ENCODE data around the gene ITGAL.

Gene ITGAL

DNA sequence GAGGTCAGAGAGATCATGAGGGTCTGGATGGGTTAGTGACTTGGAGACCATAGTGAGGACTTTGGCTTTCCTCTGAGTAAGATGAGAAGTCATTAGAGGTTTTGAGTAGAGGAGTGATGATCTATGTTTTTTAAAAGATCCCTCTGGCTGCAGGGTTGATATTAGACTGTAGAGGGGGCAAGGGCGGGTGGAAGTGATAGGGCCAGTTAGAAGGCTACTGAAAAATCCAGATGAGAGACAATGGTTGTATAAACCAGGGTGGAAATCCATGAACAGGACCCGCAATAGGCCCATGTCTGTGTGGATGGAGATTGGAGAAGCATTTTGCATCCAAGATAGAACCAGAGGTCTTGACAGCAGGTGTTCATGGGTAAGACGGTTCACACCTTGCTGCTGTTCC lies 9.8 kb downstream of the ITGAL start:
- DNase-seq: no peak

DNA sequence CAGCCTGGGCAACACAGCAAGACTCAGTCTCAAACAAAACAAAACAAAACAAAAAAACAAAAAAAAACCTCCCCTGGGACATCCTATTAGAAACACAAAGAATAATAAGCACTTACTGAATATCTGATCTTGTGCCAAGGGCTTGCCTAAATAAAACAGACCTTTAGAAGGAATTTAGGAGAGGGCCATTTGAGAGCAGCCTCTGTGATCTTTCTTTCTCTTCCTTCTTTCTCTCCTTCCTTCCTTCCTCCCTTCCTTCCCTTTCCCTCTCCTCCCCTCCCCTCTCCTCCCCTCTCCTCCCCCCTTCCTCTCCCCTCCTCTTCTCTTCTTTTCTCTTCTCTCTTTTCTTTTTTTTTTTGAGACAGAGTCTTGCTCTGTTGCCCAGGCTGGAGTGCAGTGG lies 12.3 kb downstream of the ITGAL start:
- Histone ChIP-seq H3K9ac (ENCODE audit: low read length) (no peak overlapping the region), H3K36me3 (replicated peaks; ENCODE audit: insufficient read depth, low read length) (peaks cover 5% of the 10 kb centered on the region; the same call in 1 of the 2 replicates), H3K9me2 (replicated peaks; ENCODE audit: insufficient read depth, low read length) (no peaks in the 10 kb centered on the region), H3K4me2 (ENCODE audit: low read depth, low read length) (no peak overlapping the region), H4K20me1 (ENCODE audit: insufficient read depth, low read length) (no peaks in the 10 kb centered on the region), H3K79me2 (ENCODE audit: low read length) (no peaks in the 10 kb centered on the region), H2AFZ (ENCODE audit: low read length) (no peak overlapping the region), H3K27ac (ENCODE audit: low read length) (no peak overlapping the region), H3K27me3 (replicated peaks; ENCODE audit: insufficient read depth, low read length) (no peaks in the 10 kb centered on the region), H3F3A (ENCODE audit: insufficient read depth, low read length) (no peaks in the 10 kb centered on the region), H3K4me1 (ENCODE audit: low read length) (no peaks in the 10 kb centered on the region), H3K4me3 (ENCODE audit: low read length) (no peak overlapping the region), H3K9me3 (replicated peaks; ENCODE audit: insufficient read depth, low read length) (no peaks in the 10 kb centered on the region)
- no peak for TF ChIP-seq EZH2phosphoT487 (IDR thresholded peaks at IDR 0.05; ENCODE audit: low read length)
- no peak for TF ChIP-seq EZH2 (optimal IDR thresholded peaks at IDR 0.05; ENCODE audit: low read depth, low read length)
- TF ChIP-seq, protein P1, sequence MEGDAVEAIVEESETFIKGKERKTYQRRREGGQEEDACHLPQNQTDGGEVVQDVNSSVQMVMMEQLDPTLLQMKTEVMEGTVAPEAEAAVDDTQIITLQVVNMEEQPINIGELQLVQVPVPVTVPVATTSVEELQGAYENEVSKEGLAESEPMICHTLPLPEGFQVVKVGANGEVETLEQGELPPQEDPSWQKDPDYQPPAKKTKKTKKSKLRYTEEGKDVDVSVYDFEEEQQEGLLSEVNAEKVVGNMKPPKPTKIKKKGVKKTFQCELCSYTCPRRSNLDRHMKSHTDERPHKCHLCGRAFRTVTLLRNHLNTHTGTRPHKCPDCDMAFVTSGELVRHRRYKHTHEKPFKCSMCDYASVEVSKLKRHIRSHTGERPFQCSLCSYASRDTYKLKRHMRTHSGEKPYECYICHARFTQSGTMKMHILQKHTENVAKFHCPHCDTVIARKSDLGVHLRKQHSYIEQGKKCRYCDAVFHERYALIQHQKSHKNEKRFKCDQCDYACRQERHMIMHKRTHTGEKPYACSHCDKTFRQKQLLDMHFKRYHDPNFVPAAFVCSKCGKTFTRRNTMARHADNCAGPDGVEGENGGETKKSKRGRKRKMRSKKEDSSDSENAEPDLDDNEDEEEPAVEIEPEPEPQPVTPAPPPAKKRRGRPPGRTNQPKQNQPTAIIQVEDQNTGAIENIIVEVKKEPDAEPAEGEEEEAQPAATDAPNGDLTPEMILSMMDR (IDR thresholded peaks at IDR 0.05; ENCODE audit: low read length): no peak
- DNase-seq: no peak

More for the DNA sequence above, 9.8 kb downstream of the ITGAL start:
- Histone ChIP-seq H3K9me3 (replicated peaks; ENCODE audit: insufficient read depth, low read length) (no peaks in the 10 kb centered on the region), H3K9me2 (replicated peaks; ENCODE audit: insufficient read depth, low read length) (no peaks in the 10 kb centered on the region), H3K79me2 (ENCODE audit: low read length) (no peaks in the 10 kb centered on the region), H4K20me1 (ENCODE audit: insufficient read depth, low read length) (no peaks in the 10 kb centered on the region), H3K27me3 (replicated peaks; ENCODE audit: insufficient read depth, low read length) (no peaks in the 10 kb centered on the region), H3K9ac (ENCODE audit: low read length) (no peak overlapping the region), H3F3A (ENCODE audit: insufficient read depth, low read length) (no peaks in the 10 kb centered on the region), H3K4me3 (ENCODE audit: low read length) (no peak overlapping the region), H3K27ac (ENCODE audit: low read length) (no peak overlapping the region), H3K4me1 (ENCODE audit: low read length) (no peaks in the 10 kb centered on the region), H3K4me2 (ENCODE audit: low read depth, low read length) (no peak overlapping the region), H2AFZ (ENCODE audit: low read length) (no peak overlapping the region), H3K36me3 (replicated peaks; ENCODE audit: insufficient read depth, low read length) (no peaks in the 10 kb centered on the region)
- TF ChIP-seq, protein P1 (IDR thresholded peaks at IDR 0.05; ENCODE audit: low read length): peak; percentile 12
- TF ChIP-seq EZH2phosphoT487 (IDR thresholded peaks at IDR 0.05; ENCODE audit: low read length): no peak

DNA sequence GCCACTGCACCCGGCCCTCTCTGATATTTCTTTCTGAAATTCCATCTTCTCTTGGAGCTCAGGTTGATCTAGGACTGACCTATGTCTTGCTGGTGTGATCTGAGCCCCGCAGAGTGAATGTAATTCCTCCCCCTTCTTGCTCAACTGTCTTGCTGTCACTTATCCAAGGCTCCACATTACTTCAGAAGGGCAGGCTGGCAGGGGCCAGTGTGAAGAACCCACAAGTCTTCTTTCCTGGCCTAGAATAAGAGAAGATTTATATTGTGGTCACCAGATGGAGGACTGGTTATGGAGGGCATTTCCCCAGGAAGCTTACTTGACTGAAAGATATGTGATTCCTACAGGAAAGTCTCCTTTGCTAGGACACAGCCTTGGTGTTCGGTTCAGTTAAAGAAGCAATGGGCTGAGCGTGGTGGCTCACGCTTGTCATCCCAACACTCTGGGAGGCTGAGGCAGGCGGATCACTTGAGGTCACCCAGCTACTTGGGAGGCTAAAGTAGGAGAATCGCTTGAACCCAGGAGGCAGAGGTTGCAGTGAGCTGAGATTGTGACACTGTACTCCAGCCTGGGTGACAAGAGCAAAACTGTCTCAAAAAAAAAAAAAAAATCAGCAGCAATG lies 13.4 kb downstream of the ITGAL start:
- no peaks in the 10 kb centered on the region for H3K9me3 ChIP-seq (replicated peaks; ENCODE audit: insufficient read depth, low read length)
- H3F3A ChIP-seq (ENCODE audit: insufficient read depth, low read length): no peaks in the 10 kb centered on the region
- H3K27me3 ChIP-seq (replicated peaks; ENCODE audit: insufficient read depth, low read length): no peaks in the 10 kb centered on the region
- H3K4me2 ChIP-seq (ENCODE audit: low read depth, low read length): no peak overlapping the region
- TF ChIP-seq EZH2phosphoT487 (IDR thresholded peaks at IDR 0.05; ENCODE audit: low read length): no peak
- TF ChIP-seq EZH2 (optimal IDR thresholded peaks at IDR 0.05; ENCODE audit: low read depth, low read length): no peak
- TF ChIP-seq, protein P1 (IDR thresholded peaks at IDR 0.05; ENCODE audit: low read length): no peak
- peaks cover 5% of the 10 kb centered on the region; the same call in 1 of the 2 replicates for H3K36me3 ChIP-seq (replicated peaks; ENCODE audit: insufficient read depth, low read length)
- H4K20me1 ChIP-seq (ENCODE audit: insufficient read depth, low read length): no peaks in the 10 kb centered on the region
- no peak overlapping the region for H3K27ac ChIP-seq (ENCODE audit: low read length)
- H3K4me1 ChIP-seq (ENCODE audit: low read length): no peaks in the 10 kb centered on the region
- H3K9ac ChIP-seq (ENCODE audit: low read length): no peak overlapping the region
- no peaks in the 10 kb centered on the region for H3K9me2 ChIP-seq (replicated peaks; ENCODE audit: insufficient read depth, low read length)
- no peak overlapping the region for H2AFZ ChIP-seq (ENCODE audit: low read length)
- no peaks in the 10 kb centered on the region for H3K79me2 ChIP-seq (ENCODE audit: low read length)
- H3K4me3 ChIP-seq (ENCODE audit: low read length): no peak overlapping the region
- no peak for DNase-seq

Measured in MM.1S (cell line).